HG03457 (cell line): Measurements from ENCODE around the gene TRIM37.
A peak's percentile ranks its signal among the peaks of the same experiment; 100 is the strongest.
"Not testable (repeated sequence)": the region's sequence is repeated elsewhere in the genome, so short reads cannot be mapped to it uniquely, and the experiment has no call there.

Experiments used
- ATAC-seq: cut with Tn5 transposase; IDR thresholded peaks from one replicate; pipeline ENCODE4 v1.9.1; 2021; ENCODE audit warnings: moderate number of reproducible peaks; ENCODE audit not compliant: unreplicated experiment

The TRIM37 gene, protein sequence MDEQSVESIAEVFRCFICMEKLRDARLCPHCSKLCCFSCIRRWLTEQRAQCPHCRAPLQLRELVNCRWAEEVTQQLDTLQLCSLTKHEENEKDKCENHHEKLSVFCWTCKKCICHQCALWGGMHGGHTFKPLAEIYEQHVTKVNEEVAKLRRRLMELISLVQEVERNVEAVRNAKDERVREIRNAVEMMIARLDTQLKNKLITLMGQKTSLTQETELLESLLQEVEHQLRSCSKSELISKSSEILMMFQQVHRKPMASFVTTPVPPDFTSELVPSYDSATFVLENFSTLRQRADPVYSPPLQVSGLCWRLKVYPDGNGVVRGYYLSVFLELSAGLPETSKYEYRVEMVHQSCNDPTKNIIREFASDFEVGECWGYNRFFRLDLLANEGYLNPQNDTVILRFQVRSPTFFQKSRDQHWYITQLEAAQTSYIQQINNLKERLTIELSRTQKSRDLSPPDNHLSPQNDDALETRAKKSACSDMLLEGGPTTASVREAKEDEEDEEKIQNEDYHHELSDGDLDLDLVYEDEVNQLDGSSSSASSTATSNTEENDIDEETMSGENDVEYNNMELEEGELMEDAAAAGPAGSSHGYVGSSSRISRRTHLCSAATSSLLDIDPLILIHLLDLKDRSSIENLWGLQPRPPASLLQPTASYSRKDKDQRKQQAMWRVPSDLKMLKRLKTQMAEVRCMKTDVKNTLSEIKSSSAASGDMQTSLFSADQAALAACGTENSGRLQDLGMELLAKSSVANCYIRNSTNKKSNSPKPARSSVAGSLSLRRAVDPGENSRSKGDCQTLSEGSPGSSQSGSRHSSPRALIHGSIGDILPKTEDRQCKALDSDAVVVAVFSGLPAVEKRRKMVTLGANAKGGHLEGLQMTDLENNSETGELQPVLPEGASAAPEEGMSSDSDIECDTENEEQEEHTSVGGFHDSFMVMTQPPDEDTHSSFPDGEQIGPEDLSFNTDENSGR

DNA sequence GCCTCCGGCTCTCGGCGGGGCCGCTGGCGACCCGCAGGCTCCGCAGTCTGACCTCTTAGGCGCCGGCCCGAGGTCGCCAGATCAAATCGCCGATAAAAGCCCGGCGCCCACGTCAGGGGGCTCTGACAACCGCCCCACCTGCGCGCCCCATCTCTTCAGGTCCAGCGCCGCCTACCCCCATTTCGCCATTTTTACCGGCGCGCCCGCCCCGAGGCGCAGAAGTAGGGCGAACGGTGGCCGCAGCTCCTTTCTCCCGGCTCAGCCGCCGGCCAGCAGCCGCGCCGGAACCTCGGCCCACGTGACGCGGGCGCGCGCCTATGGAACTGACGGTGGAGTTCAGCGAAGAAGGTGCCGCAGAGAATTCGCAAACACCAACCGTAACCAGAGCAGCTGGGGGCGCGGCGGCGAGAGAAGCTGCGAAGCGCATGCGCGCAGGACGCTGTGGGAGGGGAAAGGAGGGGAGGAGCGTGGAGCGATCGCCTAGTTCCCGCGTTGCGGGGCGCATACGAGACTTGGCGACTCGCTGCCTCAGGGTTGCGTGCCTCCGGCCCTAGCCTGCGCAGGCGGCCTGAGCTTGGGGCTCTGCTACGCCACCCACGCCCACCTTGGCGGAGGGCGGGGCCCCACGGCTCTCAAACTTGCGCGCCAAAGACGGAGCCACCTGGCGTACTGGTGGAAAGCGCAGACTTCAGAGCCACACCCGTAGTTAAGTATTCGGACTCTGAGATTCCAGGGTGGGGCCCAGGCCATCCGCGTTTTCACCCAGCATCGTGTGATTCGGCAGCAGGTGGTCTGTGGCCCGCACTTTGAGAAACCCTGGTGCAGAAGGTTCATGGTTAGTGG, at the start of gene TRIM37:
TSS of gene TRIM37 (minus strand) at position 418 of the 843 bp plus-strand sequence. CDS start 419 bp downstream, outside the sequence.
- peak; percentile 86 for ATAC-seq

DNA sequence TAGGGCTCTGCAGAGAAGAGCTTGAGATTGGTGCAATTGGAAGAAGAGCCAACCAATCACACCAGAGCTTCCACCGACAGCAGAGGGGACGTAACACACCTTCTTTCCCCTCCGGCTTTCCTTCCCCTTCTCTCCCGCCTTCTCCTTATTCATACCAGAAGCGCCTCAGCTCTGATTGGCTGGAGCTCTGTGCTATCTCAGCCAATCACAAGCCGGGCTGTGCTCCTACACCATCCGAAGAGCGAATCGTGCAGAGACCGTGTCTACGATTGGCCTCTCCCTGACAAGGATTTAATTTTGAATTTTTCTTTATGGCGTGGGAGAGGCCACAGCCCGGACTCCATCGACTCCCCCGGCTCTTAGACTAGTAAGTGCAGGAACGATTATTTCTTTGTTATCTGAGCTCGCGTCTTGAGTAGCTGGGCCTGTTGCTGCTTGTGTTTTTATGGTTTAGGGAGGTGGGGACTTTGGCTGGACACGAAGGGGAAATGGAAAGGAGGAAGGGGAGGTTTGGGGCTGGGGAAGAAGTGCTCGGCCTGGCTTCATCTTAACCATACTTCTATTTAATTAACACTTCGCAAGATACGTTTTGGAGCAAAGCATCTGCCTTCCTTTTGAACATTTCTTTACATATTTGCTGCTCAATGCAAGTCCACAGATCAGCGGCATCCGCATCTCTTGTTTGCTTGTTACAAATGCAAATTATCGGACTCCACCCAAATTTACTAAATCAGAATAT, 48.9 kb upstream of the TRIM37 start, which contains the start of gene PRR11:
TSS of gene PRR11 (plus strand) at position 308 of the 739 bp plus-strand sequence. CDS start 14,007 bp downstream, outside the sequence.
- peak; percentile 81 for ATAC-seq

DNA sequence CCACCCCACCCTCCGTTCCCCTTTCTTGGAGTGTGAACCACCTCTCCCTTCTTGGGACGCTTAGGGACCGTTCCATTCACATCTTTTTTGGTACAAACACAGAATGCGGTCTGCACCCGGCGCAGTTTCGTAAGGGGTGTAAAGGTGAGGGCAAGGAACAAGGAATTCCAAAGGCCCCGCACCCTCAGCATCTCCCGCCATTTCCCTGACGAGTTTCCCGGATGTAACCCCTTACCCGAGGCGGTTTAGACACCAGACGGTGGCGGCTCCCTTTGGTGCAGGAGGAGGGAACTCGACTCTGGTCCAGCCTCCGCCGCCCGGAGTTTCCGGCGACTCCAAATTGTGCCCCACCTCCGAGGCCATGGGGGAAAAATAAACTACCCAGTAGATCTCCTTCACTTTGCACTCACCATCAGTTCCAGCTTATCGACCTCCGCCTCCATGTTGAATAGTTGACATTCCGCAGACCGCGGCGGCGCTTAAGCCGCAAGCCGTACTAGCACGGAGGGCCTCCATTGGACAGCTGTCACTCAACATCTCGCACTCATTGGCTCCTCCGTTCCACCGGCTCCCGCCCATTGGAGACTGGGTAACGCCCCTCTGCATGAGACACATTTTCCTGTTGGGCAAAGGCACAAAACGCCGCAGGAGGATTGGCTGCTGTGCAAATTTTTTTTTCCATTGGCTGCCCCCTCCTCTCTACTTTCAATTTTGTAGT, 48.2 kb upstream of the TRIM37 start, which contains the start of gene SKA2:
TSS of gene SKA2 (minus strand) at position 466 of the 718 bp plus-strand sequence. CDS start at position 443, 23 bp downstream.
- peak; percentile 77 for ATAC-seq

DNA sequence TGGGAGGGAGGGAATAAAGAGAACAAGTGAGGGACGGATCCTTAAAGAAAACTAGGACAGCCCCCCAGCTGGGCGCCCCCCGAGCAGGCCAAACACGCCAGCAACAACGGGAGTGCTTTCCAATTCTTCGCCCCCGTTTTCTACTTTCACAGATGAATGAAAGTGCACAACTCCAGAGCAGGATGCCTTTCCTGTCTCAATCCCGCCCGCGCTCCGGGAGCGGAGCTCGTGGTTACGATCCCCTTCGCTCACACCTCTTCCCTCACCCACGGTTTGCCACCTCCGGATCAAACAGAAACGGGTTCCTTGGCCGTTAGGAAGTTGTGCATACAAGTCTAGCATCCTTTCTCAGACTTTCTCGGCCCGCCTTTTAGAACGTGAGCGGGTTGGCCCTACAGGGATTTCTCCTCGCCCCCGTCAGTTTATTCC, 47.6 kb upstream of the TRIM37 start:
- ATAC-seq: no peak

DNA sequence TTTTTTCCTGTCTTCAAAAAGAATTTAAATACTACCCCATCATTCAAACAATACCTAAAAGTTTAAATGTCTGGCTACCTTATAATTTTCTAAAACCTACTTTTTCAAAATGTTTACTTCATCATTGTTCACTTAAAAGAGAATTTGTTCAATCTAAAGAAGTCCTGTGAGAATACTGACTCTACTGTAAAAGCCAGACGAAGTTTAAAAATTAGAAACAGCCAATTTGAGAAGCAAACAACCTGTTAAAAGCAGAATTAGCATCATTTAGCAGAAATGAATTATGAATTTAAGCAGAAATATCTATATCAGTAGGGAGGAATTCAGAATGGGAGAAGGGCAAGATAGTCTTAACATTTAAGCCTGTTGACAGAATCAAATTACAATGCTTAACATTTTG, 46.2 kb upstream of the TRIM37 start:
- no peak for ATAC-seq

DNA sequence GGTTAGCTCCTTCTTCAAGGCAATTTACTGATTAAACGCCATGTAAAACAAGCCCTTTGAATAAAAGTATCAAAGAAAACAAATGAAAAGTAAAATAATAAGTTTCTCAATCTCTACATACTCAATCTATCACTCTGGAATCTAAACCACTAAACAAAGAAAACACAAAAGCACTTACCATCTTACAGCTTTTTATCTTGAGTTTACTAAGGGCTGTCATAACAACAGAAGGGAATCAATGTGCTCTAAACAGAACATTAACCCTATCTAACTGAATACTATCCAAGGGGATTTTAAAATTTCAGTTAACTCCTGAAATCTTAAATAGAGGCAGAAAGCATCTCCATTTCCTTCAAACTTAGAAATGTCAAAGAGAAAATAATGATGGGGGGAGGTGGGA, 44.9 kb upstream of the TRIM37 start:
- ATAC-seq: no peak

DNA sequence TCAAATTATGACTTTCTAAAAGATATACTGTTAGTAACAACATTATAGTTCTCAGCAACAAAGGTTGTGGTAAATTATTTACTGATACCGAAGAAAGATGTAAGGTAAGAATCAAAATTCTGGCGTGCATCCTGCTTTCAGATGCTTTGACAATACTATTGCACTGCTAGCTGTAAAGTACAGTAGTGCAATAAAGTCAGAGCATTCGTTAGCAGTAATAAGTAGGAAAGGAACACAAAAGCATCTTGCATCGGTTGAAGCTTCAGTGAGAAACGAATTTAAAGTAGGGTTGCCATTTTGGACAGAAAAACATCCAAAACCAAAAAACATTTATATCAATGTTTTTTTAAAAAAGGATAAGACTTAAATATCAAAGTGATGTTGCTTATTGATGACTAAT, 44.3 kb upstream of the TRIM37 start:
- no peak for ATAC-seq

DNA sequence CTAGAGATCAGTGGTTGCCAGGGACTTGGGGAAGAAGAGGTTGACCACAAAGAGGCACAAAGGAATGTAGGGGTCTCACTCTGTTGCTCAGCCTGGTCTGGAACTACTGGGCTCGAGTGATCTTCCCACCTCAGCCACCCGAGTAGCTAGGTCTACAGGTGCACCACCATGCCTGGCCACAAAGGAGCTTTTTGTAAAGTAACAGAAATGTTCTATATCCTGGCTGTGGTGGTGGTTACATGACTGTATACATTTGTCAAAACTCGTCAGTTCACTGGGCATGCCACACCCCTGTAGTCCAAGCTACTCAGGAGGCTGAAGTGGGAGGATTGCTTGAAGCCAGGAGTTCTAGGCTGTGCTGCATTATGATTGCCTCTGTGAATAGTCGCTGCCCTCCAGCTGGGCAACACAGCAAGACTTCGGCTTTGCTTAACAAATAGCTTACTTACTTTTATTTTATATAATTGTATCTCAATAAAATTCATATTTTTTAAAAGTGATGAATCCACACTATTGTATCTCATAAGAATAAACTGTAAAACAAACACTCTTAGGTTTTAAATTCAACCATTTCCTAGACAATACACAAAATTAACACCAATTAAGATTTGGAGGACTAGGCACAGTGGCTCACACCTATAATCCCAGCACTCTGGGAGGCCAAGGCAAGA, 43.3 kb upstream of the TRIM37 start:
- ATAC-seq: no peak

DNA sequence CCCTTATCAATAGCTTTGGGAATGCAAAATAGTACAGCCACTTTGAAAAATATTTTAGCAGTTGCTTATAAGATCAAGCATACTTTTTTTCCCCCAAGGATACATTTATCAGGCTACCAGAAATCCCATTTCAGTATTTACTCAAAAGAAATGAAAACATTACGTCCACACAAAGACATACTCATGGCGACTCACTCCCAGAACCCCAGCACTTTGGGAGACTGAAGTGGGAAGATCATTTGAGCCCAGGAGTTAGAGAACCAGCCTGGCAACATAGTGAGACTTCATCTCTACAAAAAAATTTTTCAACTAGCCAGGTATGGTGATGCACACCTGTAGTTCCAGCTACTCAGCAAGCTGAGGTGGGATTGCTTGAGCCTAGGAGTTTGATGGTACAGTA, 42.4 kb upstream of the TRIM37 start:
- ATAC-seq: no peak

DNA sequence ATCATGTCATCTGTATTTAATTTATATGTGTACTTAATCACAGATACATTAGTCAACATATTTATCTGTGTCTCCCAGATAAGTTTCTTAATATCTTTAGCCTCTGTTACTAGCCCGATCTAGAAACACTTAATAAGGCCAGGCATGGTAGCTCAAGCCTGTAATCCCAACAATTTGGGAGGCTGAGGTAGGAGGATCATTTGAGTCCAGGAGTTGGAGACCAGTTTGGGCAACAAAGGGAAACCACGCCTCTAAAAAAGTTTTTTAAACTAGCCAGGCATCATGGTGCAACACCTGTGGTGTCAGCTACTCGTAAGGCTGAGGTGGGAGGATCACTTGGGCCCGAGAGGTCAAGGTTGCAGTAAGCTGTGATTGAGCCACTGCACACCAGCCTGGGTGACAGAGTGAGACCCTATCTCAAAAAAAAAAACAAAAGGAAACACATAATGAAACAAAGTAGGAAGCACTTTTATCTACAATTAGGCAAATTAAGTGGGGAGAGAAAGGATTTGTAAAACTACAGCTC, 39.0 kb upstream of the TRIM37 start:
- ATAC-seq: no peak

DNA sequence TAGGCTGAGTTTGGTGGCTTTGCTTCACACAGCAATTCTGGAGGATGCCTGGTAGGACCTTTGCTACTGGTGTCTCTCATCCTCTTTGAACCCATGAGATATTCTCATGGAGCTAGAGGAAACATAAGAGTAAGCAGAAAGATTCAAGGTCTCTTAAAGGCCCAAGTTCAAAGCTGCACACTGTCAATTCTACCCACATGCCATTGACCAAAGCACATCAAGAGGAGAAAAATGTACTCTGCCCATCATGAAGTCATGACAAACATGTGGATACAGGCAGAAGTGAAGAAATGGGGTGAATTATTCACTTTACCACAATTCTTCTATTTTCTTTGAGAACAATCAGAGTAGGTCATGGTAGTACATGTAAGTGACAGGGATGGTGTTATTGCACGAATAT, 35.2 kb upstream of the TRIM37 start:
- no peak for ATAC-seq

DNA sequence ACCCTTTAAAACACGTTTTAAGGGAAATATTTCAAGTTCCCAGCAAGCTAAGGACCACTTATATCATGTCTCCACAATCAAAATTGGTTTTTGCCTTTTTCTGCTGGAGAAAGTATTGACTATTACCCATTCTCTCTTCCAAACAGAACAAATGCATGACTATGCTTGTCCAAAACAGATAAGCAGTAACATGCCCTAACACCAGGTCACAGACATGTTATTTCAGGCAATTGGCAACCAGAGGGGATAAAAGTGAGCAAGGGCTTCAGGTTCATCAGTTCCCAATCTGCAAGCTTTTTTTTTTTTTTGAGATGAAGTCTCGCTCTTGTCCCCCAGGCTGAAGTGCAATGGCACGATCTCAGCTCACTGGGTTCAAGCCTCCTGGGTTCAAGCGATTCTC, 33.3 kb upstream of the TRIM37 start:
- no peak for ATAC-seq

DNA sequence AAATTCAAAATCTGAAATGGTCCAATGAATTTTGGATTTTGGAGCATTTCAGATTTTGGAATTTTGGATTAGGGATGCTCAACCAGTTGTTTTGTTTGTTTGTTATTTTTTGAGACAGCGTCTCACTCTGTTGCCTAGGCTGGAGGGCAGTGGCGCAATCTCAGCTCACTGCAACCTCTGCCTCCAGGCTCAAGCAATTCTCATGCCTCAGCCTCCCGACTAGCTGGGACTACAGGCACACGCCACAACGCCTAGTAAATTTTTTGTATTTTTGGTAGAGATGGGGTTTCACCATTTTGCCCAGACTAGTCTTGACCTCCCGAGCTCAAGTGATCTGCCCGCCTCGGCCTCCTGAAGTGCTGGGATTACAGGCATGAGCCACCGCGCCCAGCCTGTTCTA, 31.7 kb upstream of the TRIM37 start:
- ATAC-seq: not testable (repeated sequence)

DNA sequence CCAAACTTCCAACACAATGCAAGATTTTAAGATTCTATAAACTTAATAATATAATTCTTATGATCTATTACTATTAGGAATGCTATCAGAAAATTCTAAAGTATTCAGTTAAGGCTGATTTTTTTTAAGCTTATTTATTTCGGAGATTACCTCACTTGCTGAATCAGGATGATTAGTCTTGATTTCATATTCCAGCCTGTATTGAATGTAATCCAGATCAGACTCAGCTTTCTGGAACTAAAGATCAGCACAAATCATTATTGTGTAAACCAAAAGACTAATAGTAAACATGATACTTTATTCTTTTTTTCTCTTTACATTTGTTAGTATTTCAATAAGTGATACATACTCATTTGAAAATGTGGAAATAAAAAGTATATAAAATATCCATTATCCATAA, 24.5 kb upstream of the TRIM37 start:
- no peak for ATAC-seq

DNA sequence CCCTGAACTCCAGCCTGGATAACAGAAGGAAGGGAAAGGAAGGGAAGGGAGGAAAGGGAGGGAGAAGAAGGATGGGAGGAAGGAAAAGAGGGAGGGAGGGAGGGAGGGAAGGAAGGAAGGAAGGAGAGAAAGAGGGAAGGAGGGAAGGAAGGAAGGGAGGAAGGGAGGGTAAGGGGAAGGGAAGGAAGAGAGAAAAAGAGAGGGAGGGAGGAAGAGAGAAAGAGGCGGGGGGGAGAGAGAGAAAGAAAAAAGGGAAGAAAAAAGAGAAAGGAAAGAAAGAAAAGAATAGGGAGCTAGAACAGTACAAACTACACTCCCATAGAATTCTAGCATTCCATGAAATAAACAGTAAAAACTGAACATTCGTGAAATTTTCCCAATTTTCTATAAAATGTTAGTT, 23.1 kb upstream of the TRIM37 start:
- ATAC-seq: no peak

DNA sequence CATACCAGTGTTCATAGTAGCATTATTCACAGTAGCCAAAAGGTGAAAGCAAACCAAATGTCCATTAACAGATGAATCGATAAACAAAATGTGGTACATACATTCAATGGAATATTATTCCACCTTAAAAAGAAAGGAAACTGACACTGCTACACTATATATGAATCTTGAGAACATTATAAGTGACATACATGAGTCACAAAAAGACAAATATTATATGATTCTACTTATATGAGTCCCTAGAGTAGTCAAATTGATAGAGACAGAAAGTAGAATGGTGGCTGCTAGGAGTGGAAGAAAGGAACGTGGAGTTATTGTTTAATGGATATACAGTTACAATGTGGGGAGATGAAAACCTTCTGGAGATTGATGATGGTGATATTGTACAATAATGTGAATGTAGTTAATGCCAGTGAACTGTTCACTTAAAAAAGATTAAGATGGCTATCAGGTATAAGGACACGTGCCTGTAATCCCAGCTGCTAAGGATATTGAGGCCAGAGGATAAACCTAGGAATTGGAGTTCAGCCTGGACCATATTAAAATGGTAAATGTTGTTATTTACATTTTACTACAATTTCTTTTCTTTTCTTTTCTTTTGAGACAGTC, 20.2 kb upstream of the TRIM37 start:
- ATAC-seq: no peak

DNA sequence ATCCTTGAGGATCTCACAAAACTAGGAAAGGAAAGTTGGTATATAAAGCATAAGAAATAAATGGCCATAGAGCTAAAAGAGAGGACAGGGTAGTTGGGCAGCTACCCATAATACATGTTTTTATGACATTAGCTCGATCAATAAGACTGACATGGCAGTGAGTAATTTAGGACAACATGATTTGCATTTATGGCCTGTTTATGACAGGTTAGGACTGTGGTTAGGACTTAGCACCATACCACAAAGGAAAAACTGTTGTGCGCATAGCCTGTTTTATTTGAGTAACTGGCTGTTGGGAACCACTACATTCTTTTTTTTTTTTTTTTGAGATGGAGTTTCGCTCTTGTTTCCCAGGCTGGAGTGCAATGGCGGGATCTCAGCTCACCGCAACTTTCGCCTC, 18.0 kb upstream of the TRIM37 start:
- ATAC-seq: no peak

DNA sequence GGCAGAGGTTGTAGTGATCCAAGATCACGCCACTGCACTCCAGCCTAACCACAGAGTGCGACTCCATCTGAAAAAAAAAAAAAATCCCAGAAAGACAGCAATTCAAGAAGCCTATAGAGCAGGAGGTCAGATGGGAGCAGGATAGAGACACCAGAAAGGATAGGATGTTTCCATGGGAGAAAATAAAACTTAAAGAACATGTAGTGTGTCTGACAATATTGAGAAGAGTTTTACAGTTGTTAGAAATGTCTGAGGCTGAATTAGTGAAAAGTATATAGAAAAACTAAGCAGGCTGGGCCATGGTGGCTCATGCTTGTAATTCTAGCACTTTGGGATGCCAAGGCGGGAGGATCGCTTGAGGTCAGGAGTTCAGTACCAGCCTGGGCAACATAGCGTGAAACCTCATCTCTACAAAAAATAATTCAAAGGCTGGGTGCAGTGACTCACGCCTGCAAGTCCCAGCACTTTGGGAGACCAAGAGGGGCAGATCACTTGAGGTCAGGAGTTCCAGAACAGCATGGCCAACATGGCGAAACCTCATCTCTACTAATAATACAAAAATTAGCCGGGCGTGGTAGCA, 15.3 kb upstream of the TRIM37 start:
- no peak for ATAC-seq
